ENCODE measurements around the gene RAPSN. TPM values are rescaled to one million over a fixed set of nuclear protein-coding genes. Genes with fewer than 3 reads are reported as not detected.

Gene RAPSN
- total RNA-seq, 1 experiment from 2014 or later, result not detected

GRCh38 chr11:47466201-47466600 is 17.3 kb upstream of the RAPSN start:
- DNase-seq (ENCODE audit: low read depth), result no peak

DNA sequence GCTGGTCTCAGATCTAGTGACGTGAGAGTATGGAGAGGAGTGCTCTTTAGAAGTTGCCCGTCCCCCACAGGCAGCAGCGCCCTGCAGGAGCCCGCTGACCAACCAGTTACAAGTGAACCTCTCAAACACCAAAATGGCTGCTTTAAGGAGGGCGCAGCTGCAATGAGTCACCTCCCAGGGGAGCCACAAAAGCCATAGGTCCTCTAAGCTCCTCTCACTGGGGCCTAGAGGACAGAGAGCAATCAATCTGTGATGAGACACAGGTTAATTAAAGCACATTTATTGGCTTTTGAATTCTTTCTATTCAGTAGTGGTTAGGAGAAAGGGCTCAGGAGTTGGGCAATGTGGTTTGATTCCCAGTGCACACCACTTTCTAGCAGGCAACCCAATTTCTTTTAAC is 15.5 kb upstream of the RAPSN start:
- DNase-seq (ENCODE audit: low read depth), result peak; percentile 58

- no peak for DNase-seq (ENCODE audit: low read depth)
Measured at GRCh38 chr11:47461876-47462275, 12.9 kb upstream of the RAPSN start.

DNA sequence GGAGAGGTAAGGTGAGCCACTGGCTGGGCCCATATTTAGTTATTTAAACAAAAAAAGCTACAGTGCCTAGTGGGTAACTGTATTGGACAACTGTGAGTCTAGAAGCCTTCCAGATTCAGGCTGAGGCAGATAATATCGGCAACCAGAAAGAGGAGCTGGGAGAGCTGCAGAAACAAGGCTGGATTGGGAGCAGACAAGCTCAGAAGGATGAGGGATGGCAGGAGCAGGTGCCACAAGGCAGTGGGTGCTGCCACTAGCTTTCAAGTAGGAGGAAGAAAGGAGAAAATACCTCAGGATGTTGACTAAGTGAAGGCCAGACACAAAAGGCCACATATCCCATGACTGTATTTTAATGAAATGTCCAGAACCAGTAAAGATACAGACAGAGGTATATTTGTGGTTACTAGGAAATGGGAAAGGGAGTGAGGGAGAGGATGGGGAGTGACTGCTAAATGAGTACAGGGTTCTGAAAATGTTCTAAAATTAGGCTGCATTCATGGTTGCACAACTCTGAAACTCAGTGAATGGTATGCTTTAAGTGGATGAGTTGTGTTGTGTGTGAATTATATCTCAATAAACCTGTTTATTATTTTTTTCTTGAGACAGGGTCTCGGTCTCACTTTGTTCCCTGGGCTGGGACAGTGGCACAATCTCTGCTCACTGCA is 11.8 kb upstream of the RAPSN start:
- no peak for DNase-seq (ENCODE audit: low read depth)

- peak; percentile 79 for DNase-seq (ENCODE audit: low read depth)
Measured at GRCh38 chr11:47454258-47454671, 5.3 kb upstream of the RAPSN start.

DNA sequence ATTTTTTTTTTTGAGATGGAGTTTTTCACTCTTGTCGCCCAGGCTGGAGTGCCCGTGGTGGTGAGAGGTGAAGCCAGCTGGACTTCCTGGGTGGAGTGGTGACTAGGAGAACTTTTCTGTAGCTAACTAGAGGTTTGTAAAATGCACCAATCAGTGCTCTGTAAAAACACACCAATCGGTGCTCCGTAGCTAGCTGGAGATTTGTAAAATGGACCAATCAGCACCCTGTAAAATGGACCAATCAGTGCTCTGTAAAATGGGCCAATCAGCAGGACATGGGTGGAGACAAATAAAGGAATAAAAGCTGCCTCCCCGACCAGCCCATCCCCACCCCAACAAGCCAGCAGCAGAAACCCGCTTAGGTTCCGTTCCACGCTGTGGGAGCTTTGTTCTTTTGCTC is 4.4 kb upstream of the RAPSN start:
- no peak for DNase-seq (ENCODE audit: low read depth)

DNA sequence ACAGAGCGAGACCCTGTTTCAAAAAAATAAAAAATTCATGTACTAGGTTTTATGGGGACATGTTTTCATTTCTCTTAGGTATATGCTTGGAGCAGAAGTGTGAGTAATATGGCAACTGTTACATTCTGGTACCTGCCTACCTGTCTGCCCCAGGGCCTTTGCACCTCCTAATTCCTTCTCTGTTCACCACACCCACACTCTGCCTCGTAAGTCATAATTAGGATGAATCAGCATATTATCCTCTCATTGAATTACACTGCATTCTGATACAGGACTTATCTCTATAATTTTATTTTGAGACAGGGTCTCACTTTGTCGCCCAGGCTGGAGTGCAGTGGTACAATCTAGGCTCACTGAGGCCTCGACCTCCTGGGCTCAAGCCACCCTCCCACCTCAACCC is 3.1 kb upstream of the RAPSN start:
- DNase-seq (ENCODE audit: low read depth), result no peak

- no peak for DNase-seq (ENCODE audit: low read depth)
Measured at GRCh38 chr11:47451436-47451835, 2.5 kb upstream of the RAPSN start.

DNA sequence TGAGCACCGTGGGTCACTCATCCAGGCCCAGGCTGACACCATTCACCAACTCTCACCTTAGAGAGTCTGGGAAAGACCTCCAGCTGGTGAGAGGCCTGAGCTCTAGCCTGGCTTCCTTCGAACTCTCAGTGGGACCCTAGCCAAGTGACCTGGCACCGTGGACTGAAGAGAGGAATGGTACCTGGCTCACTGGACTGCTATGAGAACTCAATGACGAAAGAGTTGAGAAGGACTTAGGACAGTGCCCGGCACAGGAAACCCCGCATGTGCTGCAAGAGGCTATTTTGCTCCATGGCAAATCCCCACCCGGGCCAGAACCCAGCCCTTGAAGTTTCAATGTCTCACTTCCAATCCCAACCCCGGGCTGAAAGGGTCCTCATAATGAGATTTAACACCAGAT is 605 bp upstream of the RAPSN start:
- DNase-seq (ENCODE audit: low read depth), result no peak

DNA sequence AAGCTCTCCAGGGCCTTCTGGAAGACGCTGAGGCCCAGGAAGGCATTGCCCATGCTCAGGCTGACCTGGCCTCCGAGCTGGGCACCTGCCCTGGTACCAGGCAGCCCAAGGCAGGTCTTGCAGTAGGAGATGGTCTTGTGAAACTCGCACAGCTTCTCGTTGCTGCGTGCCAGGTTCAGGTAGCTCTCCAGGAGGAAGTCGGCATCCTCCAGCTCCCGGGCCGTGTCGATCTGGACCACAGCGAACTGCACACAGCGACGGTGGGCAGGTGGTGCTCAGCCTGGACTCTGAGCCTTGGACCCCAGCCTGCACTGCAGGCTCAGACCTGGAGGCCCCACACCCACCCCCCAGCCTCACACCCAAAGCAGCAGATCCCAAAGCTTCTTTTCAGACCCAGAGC is 1.0 kb downstream of the RAPSN start:
- DNase-seq (ENCODE audit: low read depth), result no peak

- DNase-seq (ENCODE audit: low read depth), result no peak
Measured at GRCh38 chr11:47446833-47447232, 2.1 kb downstream of the RAPSN start.

DNA sequence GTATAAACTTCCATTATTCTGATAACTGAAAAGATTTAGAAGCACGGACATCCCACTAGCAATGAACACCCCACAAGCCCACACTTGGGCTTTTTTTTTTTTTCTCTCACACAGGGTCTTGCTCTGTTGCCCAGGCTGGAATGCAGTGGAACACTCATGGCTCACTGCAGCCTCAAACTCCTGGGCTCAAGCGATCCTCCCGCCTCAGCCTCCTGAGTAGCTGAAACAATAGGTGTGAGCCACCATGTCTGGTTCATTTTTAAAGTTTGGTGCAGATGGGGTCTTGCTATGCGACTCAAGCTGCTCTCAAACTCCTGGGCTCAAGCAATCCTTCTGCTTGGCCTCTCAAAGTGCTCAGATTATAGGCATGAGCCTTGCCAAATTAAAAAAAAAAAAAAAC is 3.1 kb downstream of the RAPSN start:
- DNase-seq (ENCODE audit: low read depth), result no peak

- DNase-seq (ENCODE audit: low read depth), result no peak
Measured at GRCh38 chr11:47443817-47444216, 5.1 kb downstream of the RAPSN start.

DNA sequence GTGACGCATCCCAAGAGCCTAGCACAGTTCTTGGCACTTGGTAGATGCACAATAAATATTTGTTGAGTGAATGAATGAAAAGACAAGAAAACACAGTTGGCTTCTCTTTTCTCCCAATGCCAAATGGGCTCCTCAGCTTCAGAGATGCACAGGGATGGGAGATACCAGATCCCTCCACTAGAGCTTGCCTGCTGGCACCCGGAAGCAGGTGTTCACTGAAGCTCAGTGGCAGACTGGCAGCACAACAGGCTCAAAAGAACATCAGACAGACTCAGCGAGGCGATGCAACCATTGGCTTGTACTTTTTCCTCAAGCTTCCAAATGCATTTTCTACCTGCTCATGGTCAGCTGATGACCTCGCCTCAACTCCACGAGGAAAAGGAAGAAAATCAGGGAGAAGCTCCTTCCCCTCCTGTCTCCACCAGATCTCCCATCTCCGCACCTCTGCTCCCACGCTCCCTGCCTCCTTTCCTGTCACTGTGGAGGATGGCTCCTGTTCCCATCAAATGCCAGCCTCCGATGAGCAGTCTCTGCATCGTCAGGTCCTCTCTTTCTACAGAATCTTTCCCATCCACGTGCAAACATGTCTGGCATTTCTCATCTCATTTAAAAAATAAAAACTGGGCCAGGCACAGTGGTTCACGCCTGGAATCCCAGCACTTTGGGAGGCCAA is 5.8 kb downstream of the RAPSN start:
- DNase-seq (ENCODE audit: low read depth), result no peak

DNA sequence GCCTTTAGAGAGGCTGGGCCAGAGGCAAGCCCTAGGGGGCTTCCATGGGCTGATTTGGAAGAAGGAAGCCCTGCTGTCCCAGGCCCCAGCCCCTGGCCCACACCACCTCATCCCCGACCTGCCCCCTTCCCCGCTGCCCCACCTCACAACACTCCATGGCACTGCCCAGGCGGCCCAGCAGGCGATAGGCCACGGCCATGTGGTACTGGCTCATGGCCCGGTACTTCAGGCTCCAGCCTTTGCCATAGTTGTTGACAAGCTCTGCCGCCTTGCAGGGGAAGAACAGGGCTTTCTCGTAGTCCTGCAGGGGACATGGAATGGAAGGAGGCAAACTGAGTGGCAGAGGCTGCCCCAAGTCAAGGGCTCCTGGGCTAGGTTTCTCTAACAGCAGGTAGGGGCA is 6.4 kb downstream of the RAPSN start:
- DNase-seq (ENCODE audit: low read depth), result no peak

- DNase-seq (ENCODE audit: low read depth), result no peak
Measured at GRCh38 chr11:47441421-47441820, 7.5 kb downstream of the RAPSN start.

DNA sequence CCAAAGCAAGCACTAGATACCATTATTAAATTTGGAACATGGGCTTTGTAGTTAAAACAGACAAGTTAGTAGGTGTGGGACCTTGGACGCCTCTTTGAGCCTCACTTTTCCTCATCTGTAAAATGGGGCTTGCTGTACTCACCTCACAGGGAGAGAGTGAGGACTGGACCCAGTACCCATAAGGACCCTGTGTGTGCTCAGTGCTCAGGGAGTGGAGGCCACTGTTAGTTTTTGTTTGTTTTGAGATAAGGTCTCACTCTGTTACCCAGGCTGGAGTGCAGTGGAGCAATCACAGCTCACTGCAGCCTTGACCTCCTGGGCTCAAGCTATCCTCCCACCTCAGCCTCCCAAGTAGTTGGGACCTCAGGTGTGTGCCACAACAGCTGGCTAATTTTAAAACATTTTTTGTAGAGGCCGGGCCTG is 8.9 kb downstream of the RAPSN start:
- no peak for DNase-seq (ENCODE audit: low read depth)

- DNase-seq (ENCODE audit: low read depth), result no peak
Measured at GRCh38 chr11:47438721-47439120, 10.2 kb downstream of the RAPSN start.

- no peak for DNase-seq (ENCODE audit: low read depth)
Measured at GRCh38 chr11:47437746-47438418, 11.1 kb downstream of the RAPSN start.

DNA sequence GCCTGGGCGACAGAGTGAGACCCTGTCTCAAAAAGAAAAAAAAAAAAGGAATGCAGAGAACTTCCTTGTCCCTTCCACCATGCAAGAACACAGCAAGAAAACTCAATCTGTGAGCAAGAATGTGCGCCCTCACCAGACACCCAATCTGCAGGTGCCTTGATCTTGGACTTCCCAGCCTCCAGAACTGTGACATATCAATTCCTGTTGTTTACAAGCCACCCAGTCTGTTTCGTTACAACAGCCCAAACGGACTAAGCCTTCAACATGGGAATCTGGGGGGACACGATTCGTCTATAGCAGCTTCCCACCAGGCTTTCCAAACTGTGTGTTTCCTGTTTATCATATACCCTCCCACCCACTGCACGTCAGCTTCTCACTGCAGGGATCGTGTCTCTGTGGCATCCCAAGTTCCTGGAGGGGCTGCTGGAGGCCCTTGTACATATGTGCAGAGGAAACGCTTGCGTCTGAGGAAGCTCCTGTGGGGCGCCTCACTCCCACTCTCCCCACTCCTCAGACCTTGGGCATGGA is 11.7 kb downstream of the RAPSN start:
- DNase-seq (ENCODE audit: low read depth), result no peak

DNA sequence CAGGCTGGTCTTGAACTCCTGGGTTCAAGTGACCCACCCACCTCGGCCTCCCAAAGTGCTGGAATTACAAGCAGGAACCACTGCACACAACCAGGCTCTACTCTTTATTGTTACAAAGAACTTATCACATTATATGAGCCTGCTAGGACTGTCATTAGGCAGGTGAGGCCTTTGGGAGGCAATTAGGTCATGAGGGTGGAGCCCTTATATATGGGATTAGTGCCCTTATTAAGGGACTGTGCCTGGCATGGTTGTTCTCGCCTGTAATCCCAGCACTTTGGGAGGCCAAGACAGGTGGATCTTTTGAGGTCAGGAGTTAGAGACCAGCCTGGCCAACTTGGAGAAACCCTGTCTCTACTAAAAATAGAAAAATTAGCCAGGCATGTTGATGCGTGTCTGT is 12.2 kb downstream of the RAPSN start:
- no peak for DNase-seq (ENCODE audit: low read depth)

DNA sequence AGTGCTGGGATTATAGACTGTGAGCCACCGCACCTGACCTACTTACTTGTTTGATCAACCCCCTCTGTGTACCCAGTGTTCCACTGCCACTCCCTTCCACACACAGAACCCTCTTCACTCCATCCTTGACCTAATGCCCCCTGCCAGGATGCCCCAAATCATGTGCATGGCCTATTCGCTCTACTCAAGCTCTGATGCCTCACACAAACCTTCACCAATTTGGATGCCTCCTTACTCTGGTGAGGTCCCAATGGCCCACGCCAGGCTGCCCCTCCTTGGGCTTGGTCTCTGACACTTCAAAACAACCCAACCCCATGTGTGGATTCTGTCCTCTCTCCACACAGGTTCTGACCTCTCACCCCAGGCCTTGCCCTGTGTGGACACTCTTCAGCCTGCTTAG is 13.2 kb downstream of the RAPSN start:
- DNase-seq (ENCODE audit: low read depth), result no peak

Data from Daoy (cell line).